Measurements from ENCODE around the gene C5orf46. TPM values are rescaled to one million over a fixed set of nuclear protein-coding genes. Genes with fewer than 3 reads are reported as not detected.

The C5orf46 gene
- polyA plus RNA-seq, 1 donor (not counting 4 experiments of a cell fraction or from before 2014, with no cell fraction given) = 0.75 TPM

DNA sequence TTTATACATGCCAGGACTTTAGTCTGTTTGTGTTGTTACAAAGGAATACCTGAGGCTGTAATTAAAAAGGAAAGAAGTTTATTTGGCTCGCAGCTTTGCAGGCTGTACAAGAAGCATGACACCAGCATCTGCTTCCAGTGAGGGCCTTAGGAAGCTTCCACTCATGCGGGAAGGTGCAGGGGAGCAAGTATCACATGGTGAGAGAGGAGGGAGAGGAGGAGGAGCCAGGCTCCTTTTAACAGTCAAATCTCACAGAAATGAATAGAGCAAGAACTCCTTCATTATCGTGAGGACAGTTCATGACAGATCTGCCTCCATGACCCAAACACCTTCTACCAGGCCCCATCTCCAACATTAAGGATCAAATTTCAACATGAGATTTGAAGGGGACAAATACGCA lies 18.7 kb upstream of the C5orf46 start:
- Histone ChIP-seq H3K9ac (ENCODE audit: control insufficient read depth, extremely low read depth, insufficient read depth, low read length) (no peak overlapping the region), H3K4me2 (ENCODE audit: control insufficient read depth, extremely low read depth, insufficient read depth, low read depth, low read length) (no peak overlapping the region), H3K9me1 (ENCODE audit: control insufficient read depth, extremely low read depth, insufficient read depth, low read length) (no peaks in the 10 kb centered on the region), H4K20me1 (ENCODE audit: control insufficient read depth, extremely low read depth, insufficient read depth, low read length) (no peaks in the 10 kb centered on the region), H3K4me3 (ENCODE audit: control insufficient read depth in 2 of 3, extremely low read depth in 1 of 3, insufficient read depth in 2 of 3, low read depth in 1 of 3, low read length in 3 of 3) (no peak overlapping the region), H3K79me2 (ENCODE audit: control insufficient read depth, insufficient read depth, low read length) (no peaks in the 10 kb centered on the region), H3K27me3 (ENCODE audit: control insufficient read depth, extremely low read depth, insufficient read depth, low read length) (no peaks in the 10 kb centered on the region), H3K36me3 (ENCODE audit: control insufficient read depth in 2 of 2, extremely low read depth in 1 of 2, insufficient read depth in 2 of 2, low read length in 2 of 2) (no peaks in the 10 kb centered on the region), H2AFZ (ENCODE audit: control insufficient read depth, low read length) (no peak overlapping the region), H3K4me1 (ENCODE audit: control insufficient read depth, extremely low read depth, insufficient read depth, low read length) (no peaks in the 10 kb centered on the region), H3K9me3 (ENCODE audit: control insufficient read depth, low read depth, low read length) (no peaks in the 10 kb centered on the region), H3K27ac (ENCODE audit: control insufficient read depth, insufficient read depth, low read length) (no peak overlapping the region)
- TF ChIP-seq, protein P1, sequence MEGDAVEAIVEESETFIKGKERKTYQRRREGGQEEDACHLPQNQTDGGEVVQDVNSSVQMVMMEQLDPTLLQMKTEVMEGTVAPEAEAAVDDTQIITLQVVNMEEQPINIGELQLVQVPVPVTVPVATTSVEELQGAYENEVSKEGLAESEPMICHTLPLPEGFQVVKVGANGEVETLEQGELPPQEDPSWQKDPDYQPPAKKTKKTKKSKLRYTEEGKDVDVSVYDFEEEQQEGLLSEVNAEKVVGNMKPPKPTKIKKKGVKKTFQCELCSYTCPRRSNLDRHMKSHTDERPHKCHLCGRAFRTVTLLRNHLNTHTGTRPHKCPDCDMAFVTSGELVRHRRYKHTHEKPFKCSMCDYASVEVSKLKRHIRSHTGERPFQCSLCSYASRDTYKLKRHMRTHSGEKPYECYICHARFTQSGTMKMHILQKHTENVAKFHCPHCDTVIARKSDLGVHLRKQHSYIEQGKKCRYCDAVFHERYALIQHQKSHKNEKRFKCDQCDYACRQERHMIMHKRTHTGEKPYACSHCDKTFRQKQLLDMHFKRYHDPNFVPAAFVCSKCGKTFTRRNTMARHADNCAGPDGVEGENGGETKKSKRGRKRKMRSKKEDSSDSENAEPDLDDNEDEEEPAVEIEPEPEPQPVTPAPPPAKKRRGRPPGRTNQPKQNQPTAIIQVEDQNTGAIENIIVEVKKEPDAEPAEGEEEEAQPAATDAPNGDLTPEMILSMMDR (optimal IDR thresholded peaks at IDR 0.05 in 1 of 3, IDR thresholded peaks at IDR 0.05 in 1 of 3, conservative IDR thresholded peaks at IDR 0.05 in 1 of 3; ENCODE audit: extremely low read depth in 1 of 3, insufficient read depth in 2 of 3, low read length in 3 of 3) = no peak
- TF ChIP-seq EZH2 (IDR thresholded peaks at IDR 0.05; ENCODE audit: low read length) = no peak
- no peak for FAIRE-seq
- no peak for DNase-seq (ENCODE audit: low read depth, low spot score)
- dilution Hi-C loops (cut with MboI; ENCODE audit: extremely low pct_ligation_motif_present, low sequenced_read_pairs) = no loop called here

DNA sequence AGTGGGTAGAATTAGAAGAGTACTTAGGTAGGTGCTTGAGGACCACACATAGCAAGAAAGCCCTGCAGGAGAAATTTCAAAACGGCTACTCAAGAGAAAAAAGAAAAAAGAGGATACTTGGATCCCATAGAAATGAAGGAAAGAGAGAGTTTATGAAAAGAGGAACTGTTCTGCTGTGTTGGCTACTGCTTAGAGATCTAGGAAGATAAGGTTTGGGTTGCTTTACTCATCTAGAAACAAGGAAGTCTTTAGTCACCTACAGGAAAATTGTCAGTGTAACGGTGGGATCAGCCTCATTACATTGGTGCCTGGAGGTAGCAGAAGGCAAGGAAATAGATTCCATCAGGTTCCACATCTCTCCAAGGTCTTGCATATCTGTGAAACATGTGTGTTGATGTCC lies 14.8 kb upstream of the C5orf46 start:
- Histone ChIP-seq H4K20me1 (ENCODE audit: control insufficient read depth, extremely low read depth, insufficient read depth, low read length) (no peaks in the 10 kb centered on the region), H3K9ac (ENCODE audit: control insufficient read depth, extremely low read depth, insufficient read depth, low read length) (no peak overlapping the region), H3K4me2 (ENCODE audit: control insufficient read depth, extremely low read depth, insufficient read depth, low read depth, low read length) (no peak overlapping the region), H3K4me3 (ENCODE audit: control insufficient read depth in 2 of 3, extremely low read depth in 1 of 3, insufficient read depth in 2 of 3, low read depth in 1 of 3, low read length in 3 of 3) (no peak overlapping the region), H3K9me3 (ENCODE audit: control insufficient read depth, low read depth, low read length) (no peaks in the 10 kb centered on the region), H2AFZ (ENCODE audit: control insufficient read depth, low read length) (peak overlapping the region; percentile 3), H3K27me3 (ENCODE audit: control insufficient read depth, extremely low read depth, insufficient read depth, low read length) (no peaks in the 10 kb centered on the region), H3K27ac (ENCODE audit: control insufficient read depth, insufficient read depth, low read length) (no peak overlapping the region), H3K79me2 (ENCODE audit: control insufficient read depth, insufficient read depth, low read length) (no peaks in the 10 kb centered on the region), H3K4me1 (ENCODE audit: control insufficient read depth, extremely low read depth, insufficient read depth, low read length) (peaks cover 10% of the 10 kb centered on the region), H3K36me3 (ENCODE audit: control insufficient read depth in 2 of 2, extremely low read depth in 1 of 2, insufficient read depth in 2 of 2, low read length in 2 of 2) (no peaks in the 10 kb centered on the region), H3K9me1 (ENCODE audit: control insufficient read depth, extremely low read depth, insufficient read depth, low read length) (no peaks in the 10 kb centered on the region)
- dilution Hi-C loops (cut with MboI; ENCODE audit: extremely low pct_ligation_motif_present, low sequenced_read_pairs) = no loop called here
- DNase-seq (ENCODE audit: low read depth, low spot score) (no peak), FAIRE-seq (no peak)
- no peak for TF ChIP-seq EZH2 (IDR thresholded peaks at IDR 0.05; ENCODE audit: low read length)

GRCh38 chr5:147920420-147921030 lies 14.2 kb upstream of the C5orf46 start:
- H3K4me2 ChIP-seq (ENCODE audit: control insufficient read depth, extremely low read depth, insufficient read depth, low read depth, low read length) = no peak overlapping the region
- H3K79me2 ChIP-seq (ENCODE audit: control insufficient read depth, insufficient read depth, low read length) = no peaks in the 10 kb centered on the region
- no peak overlapping the region for H3K4me3 ChIP-seq (ENCODE audit: control insufficient read depth in 2 of 3, extremely low read depth in 1 of 3, insufficient read depth in 2 of 3, low read depth in 1 of 3, low read length in 3 of 3)
- no peak overlapping the region for H2AFZ ChIP-seq (ENCODE audit: control insufficient read depth, low read length)
- H3K9me3 ChIP-seq (ENCODE audit: control insufficient read depth, low read depth, low read length) = no peaks in the 10 kb centered on the region
- TF ChIP-seq EZH2 (IDR thresholded peaks at IDR 0.05; ENCODE audit: low read length) = no peak
- TF ChIP-seq, protein P1 (optimal IDR thresholded peaks at IDR 0.05 in 1 of 3, IDR thresholded peaks at IDR 0.05 in 1 of 3, conservative IDR thresholded peaks at IDR 0.05 in 1 of 3; ENCODE audit: extremely low read depth in 1 of 3, insufficient read depth in 2 of 3, low read length in 3 of 3) = no peak
- H4K20me1 ChIP-seq (ENCODE audit: control insufficient read depth, extremely low read depth, insufficient read depth, low read length) = no peaks in the 10 kb centered on the region
- no peak overlapping the region for H3K9ac ChIP-seq (ENCODE audit: control insufficient read depth, extremely low read depth, insufficient read depth, low read length)
- no peaks in the 10 kb centered on the region for H3K9me1 ChIP-seq (ENCODE audit: control insufficient read depth, extremely low read depth, insufficient read depth, low read length)
- H3K36me3 ChIP-seq (ENCODE audit: control insufficient read depth in 2 of 2, extremely low read depth in 1 of 2, insufficient read depth in 2 of 2, low read length in 2 of 2) = no peaks in the 10 kb centered on the region
- H3K4me1 ChIP-seq (ENCODE audit: control insufficient read depth, extremely low read depth, insufficient read depth, low read length) = peaks cover 10% of the 10 kb centered on the region
- FAIRE-seq (no peak), DNase-seq (ENCODE audit: low read depth, low spot score) (no peak)
- no peaks in the 10 kb centered on the region for H3K27me3 ChIP-seq (ENCODE audit: control insufficient read depth, extremely low read depth, insufficient read depth, low read length)
- no peak overlapping the region for H3K27ac ChIP-seq (ENCODE audit: control insufficient read depth, insufficient read depth, low read length)
- dilution Hi-C loops (cut with MboI; ENCODE audit: extremely low pct_ligation_motif_present, low sequenced_read_pairs) = no loop called here

Measured in keratinocyte (primary cell).